DMS53 treated with DMSO at 0.1 percent for 48 hours (cell line): ENCODE data around the gene PPM1M.
"Not testable (repeated sequence)": the region's sequence is repeated elsewhere in the genome, so short reads cannot be mapped to it uniquely, and the experiment has no call there.

ENCODE experiments used
- DNase-seq: peaks from one replicate; lab custom pipeline; 2025; ENCODE audit not compliant: unreplicated experiment; lab: John Stamatoyannopoulos, UW

Gene PPM1M

DNA sequence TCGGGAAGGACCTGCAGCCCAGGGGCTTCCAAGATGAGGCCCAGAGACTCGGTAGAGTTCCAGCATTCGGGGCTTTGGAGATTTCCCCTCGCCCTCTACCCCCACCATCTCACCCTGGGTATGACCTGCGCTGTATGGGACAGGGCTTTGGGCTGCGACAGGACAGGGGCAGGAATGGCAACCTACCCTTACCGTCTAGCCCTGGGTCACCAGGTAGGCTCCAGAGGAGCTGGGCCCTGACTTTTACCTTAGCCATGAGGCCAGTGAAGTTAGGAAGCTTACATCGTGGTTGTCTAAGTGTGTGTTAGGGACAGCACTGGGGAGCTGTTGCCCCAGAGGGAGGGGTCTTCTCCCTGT is 683 bp downstream of the PPM1M start:
- DNase-seq, result no peak

GRCh38 chr3:52246728-52247408 is 1.3 kb downstream of the PPM1M start:
- no peak for DNase-seq

GRCh38 chr3:52247409-52248164 is 2.0 kb downstream of the PPM1M start:
- no peak for DNase-seq

DNA sequence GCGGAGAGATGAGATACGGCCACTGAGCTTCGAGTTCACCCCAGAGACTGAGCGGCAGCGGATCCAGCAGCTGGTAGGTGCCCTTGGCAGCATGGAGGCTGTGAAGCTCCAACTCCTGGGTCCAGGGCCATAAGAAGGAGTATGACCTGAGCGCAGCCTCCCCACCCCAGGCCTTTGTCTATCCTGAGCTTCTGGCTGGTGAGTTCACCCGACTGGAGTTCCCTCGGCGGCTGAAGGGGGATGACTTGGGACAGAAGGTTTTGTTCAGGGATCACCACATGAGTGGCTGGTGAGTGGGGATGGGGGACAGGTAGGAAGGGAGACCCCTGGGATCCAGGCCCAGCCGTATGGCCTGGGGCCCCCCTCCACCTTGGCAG is 2.6 kb downstream of the PPM1M start:
- no peak for DNase-seq

DNA sequence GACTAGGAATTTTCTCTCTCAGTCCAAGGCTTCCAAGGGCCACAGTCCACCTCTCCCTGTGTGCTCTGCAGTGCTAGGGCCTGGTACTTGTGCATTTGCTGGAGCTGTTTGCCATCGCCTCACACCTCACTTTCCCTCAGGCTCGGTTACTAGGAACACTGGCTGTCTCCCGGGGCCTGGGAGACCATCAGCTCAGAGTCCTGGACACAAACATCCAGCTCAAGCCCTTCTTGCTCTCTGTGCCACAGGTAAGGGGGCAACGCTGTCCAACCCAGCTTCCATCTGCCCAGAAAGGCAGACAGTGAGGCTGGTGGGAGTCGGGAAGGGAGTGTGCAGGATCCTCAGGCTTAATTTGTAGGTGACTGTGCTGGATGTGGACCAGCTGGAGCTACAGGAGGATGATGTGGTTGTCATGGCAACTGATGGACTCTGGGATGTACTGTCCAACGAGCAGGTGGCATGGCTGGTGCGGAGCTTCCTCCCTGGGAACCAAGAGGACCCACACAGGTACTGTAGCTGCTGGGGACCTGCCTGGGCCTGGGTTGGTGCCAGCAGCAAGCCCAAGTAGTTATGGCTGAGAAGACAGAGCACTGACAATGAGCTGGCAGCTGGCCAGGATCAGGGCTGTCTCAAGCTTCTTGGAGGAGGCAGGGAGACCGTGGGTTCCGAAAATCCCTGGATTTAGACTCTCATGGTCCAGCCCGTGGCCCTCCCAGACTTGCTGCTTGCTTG is 3.4 kb downstream of the PPM1M start:
- no peak for DNase-seq

DNA sequence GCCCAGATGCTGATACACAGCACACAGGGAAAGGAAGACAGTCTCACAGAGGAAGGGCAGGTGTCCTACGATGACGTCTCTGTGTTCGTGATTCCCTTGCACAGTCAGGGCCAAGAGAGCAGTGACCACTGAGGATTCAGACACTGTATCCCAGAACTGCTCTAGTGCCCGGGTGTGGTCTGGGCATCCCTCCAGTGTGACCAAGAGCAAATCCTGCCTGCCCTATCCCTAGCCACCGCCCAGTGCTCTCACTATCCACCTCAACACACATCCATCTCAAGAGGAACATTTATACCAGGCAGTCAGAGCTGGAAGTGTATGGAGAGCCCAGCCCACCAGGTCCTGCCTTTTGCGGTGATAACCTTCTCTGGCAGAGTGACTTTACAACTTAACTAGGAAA is 4.1 kb downstream of the PPM1M start:
- DNase-seq, result no peak

DNA sequence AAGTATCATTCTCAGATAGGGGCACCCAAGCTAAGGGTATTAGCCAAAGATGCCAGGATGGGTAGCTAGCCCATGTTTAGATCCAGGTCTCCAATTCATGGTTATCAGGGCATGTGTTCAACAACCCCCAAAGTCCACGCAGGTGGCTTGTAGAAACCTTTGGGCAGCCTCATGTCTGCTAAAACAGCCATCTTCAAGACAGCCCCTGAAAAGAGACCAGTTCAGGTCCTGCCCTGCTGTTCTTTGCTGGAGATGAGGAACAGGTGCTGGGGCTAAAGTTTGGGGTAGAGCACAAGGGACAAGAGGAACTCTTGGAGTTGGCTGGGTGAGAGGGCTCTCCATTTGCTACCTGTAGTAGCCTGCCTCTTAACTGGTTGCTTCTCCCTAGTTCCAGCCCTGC is 4.6 kb downstream of the PPM1M start:
- no peak for DNase-seq

GRCh38 chr3:52253314-52254304 is 8.1 kb downstream of the PPM1M start:
- DNase-seq, result no peak

GRCh38 chr3:52254608-52255007 is 9.0 kb downstream of the PPM1M start:
- no peak for DNase-seq

GRCh38 chr3:52256159-52256558 is 10.6 kb downstream of the PPM1M start:
- DNase-seq, result no peak

DNA sequence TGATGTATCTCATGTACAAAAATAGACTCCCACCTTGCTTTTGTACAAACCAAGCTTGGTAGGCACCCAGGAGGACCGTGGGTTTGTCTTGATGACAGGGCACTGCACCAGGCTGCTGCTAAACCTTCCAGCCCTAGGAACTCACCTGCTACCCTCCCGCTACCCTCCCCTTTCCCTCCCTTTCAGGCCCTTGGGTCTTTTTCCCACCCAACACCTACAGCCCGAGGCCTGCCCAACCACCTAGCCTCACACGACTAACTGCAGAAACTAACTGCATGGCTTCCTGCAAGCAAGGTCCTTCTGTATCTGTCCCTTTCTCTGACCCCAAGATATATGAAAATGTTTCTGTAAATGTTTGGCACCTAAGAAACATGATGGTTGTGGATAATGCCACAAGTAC is 11.1 kb downstream of the PPM1M start:
- no peak for DNase-seq

DNA sequence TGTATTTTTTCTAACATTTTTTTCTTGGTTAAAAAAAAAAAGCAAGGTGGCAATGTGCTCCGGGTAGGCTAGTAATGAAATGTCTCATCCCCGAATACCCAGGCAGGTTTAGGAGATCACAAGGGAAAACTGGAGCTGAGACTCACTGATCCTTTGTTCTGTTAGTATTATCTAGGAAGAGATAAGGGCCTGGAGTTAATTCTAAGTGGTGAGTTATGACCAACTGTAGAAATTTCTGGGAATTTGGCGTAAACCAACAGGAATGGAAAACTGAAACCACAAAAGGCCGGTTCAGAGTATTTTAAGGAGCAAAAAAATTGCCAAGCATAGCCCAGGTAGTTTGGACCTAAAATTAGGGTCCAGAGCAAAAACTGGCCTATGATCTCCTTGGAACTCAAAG is 12.4 kb downstream of the PPM1M start:
- no peak for DNase-seq

DNA sequence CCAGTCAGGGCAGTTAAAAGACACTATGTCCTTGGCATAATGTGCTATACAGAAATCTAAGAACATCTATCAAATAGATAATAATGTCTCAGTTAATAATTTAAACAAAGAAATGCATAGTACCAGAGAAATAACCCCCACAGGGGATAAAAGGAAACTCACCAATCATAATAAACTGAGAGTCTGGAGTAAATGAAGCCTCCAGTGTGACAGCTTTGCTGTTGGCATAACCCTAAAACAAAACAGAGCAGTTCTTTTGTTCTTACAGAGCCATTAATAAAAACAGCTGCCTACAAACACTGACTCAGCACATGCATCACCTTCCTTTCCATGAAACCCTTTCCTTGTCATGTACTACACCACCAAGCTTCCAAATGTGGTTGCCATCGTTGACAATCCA is 13.5 kb downstream of the PPM1M start:
- no peak for DNase-seq

DNA sequence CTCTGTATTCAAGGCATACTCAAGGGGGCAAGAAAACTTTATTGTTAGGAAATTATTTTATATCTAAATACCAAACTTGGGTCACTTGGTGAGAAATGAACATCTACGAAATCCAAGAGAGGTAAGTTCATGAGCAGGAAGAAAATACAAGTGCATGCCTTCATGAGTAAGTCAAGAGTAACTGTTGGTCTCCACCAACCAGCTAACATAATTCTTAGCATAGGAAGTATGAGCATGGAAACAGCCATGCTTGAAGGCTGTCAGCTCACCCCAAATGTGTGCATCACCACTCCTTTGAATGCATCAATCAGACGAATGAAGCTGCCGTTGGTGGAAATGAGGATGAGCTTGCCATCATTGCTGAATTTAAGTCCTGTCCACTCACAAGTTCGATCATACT is 13.9 kb downstream of the PPM1M start:
- DNase-seq, result no peak

GRCh38 chr3:52262447-52262846 is 16.9 kb downstream of the PPM1M start:
- DNase-seq, result no peak

- DNase-seq, result no peak
These were observed 19.8 kb downstream of the PPM1M start for GRCh38 chr3:52265387-52265786.

DNA sequence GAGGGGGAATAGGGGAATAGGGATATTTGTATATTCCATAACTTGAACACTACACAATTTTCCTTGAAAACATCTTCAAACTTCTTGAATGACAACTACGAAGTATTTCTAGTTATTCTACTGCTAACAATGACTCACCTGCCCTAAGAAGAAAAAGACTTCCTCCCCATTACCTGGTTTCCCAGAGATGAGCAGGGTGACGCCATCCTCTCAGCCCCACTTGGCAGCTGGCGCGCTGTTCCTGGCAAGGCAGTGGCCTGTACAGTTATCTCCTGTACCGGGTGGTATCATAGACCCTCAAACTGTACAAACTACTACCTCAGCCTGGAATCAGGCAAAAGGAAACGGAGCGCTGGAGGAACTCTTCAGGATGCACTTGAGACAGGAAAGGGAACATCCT is 22.5 kb downstream of the PPM1M start:
- DNase-seq, result no peak

- no peak for DNase-seq
These were observed 24.2 kb downstream of the PPM1M start for GRCh38 chr3:52269776-52270175.

- DNase-seq, result no peak
These were observed 24.7 kb downstream of the PPM1M start for GRCh38 chr3:52270252-52270754.

- not testable (repeated sequence) for DNase-seq
These were observed 26.6 kb downstream of the PPM1M start for GRCh38 chr3:52272172-52272571.

- no peak for DNase-seq
These were observed 27.3 kb downstream of the PPM1M start for GRCh38 chr3:52272831-52273230.
